ENCODE measurements around the gene LEO1.
A peak's percentile ranks its signal among the peaks of the same experiment; 100 is the strongest.

LEO1 gene

GRCh38 chr15:51931016-51931415 lies 40.6 kb downstream of the LEO1 start:
- DNase-seq (ENCODE audit: low spot score): no peak

GRCh38 chr15:51926809-51927208 lies 44.8 kb downstream of the LEO1 start:
- no peak for DNase-seq (ENCODE audit: low spot score)

GRCh38 chr15:51924156-51925068 lies 47.2 kb downstream of the LEO1 start:
- DNase-seq (ENCODE audit: low spot score): peak; percentile 40

GRCh38 chr15:51917493-51917892 lies 54.1 kb downstream of the LEO1 start:
- DNase-seq (ENCODE audit: low spot score): no peak

GRCh38 chr15:51912528-51912927 lies 59.0 kb downstream of the LEO1 start:
- no peak for DNase-seq (ENCODE audit: low spot score)

- DNase-seq (ENCODE audit: low spot score): no peak
Measured at GRCh38 chr15:51909584-51909983, 62.0 kb downstream of the LEO1 start.

- DNase-seq (ENCODE audit: low spot score): no peak
Measured at GRCh38 chr15:51908316-51908715, 63.3 kb downstream of the LEO1 start.

- DNase-seq (ENCODE audit: low spot score): no peak
Measured at GRCh38 chr15:51907136-51907862, 64.3 kb downstream of the LEO1 start.

- DNase-seq (ENCODE audit: low spot score): no peak
Measured at GRCh38 chr15:51904931-51905330, 66.6 kb downstream of the LEO1 start.

GRCh38 chr15:51904421-51904820 lies 67.2 kb downstream of the LEO1 start:
- DNase-seq (ENCODE audit: low spot score): no peak

GRCh38 chr15:51889486-51889885 lies 82.1 kb downstream of the LEO1 start:
- DNase-seq (ENCODE audit: low spot score): no peak

GRCh38 chr15:51888593-51889195 lies 82.9 kb downstream of the LEO1 start:
- DNase-seq (ENCODE audit: low spot score): peak; percentile 8

All from Ammon's horn (tissue), 1 donor.